HL-60 (cell line): ENCODE results near the gene MPHOSPH8.

Experiments
- DNase-seq, 2 experiments: peaks; one replicate each; pipeline ENCODE4 v3.0.0-alpha.2; 2010 to 2020; ENCODE audit warnings: low read depth in 1 of 2, low spot score in 1 of 2
- H3K27ac ChIP-seq: fragments of 250-450 bp; sonication (Bioruptor Pico); replicated peaks from 2 replicates; pipeline ENCODE4 v1.5.1; 2020; ENCODE audit warnings: mild to moderate bottlenecking, moderate library complexity
- H3K27me3 ChIP-seq: fragments of 250-450 bp; sonication (Bioruptor Pico); 2 replicates; pipeline ENCODE4 v1.5.1; 2021; ENCODE audit warnings: mild to moderate bottlenecking, moderate library complexity; ENCODE audit not compliant: insufficient read depth, poor library complexity, severe bottlenecking
- H3K4me3 ChIP-seq: replicated peaks from 2 replicates; pipeline ENCODE4 v1.5.1; 2011; ENCODE audit warnings: mild to moderate bottlenecking, control low read depth, low read length; ENCODE audit not compliant: insufficient read depth
- CTCF ChIP-seq: IDR thresholded peaks from one replicate; pipeline ENCODE4 v1.5.1; 2011; ENCODE audit warnings: low read length, control low read depth, inconsistent platforms; ENCODE audit not compliant: insufficient read depth
- GABPA ChIP-seq: IDR thresholded peaks from 2 replicates; pipeline ENCODE4 v1.6.1; 2012; ENCODE audit warnings: low read depth
- POLR2AphosphoS5 ChIP-seq: IDR thresholded peaks from 2 replicates; pipeline ENCODE4 v1.6.1; 2012; ENCODE audit warnings: low read depth
- REST ChIP-seq: IDR thresholded peaks from 2 replicates; pipeline ENCODE4 v1.6.1; 2012; ENCODE audit warnings: low read depth; ENCODE audit not compliant: insufficient replicate concordance
- SPI1 ChIP-seq: IDR thresholded peaks from 2 replicates; pipeline ENCODE4 v1.6.1; 2012; ENCODE audit warnings: low read depth, mild to moderate bottlenecking, borderline replicate concordance

The MPHOSPH8 gene

GRCh38 chr13:19592657-19593180, 40.7 kb upstream of the MPHOSPH8 start:
- Histone ChIP-seq H3K4me3 (no peak overlapping the region), H3K27me3 (no peaks in the 10 kb centered on the region), H3K27ac (no peak overlapping the region)
- TF ChIP-seq GABPA: no peak
- DNase-seq: no peak

DNA sequence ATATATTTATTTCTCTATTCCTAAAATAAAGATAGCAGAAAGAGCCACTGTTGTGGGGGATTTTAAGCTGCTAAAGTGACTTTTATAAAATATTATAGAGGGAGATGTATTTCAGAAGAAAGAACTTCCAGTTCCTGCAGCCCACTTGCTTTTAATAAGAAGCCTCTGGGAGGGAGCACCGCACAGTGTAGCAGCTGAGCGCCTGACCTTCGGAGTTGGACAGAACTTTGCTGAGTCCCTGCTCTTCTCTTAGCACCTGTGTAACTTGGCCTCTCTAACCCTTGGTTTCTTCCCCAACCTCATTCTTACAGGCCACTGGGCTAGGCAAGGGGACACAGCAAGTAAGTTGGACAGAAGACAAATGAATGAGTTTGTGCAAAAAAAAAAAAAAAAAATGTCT, 37.4 kb upstream of the MPHOSPH8 start:
- TF ChIP-seq CTCF (no peak), POLR2AphosphoS5 (no peak), GABPA (no peak), SPI1 (no peak), REST (no peak)
- Histone ChIP-seq H3K4me3 (no peak overlapping the region), H3K27ac (no peak overlapping the region), H3K27me3 (no peaks in the 10 kb centered on the region)
- no peak for DNase-seq

DNA sequence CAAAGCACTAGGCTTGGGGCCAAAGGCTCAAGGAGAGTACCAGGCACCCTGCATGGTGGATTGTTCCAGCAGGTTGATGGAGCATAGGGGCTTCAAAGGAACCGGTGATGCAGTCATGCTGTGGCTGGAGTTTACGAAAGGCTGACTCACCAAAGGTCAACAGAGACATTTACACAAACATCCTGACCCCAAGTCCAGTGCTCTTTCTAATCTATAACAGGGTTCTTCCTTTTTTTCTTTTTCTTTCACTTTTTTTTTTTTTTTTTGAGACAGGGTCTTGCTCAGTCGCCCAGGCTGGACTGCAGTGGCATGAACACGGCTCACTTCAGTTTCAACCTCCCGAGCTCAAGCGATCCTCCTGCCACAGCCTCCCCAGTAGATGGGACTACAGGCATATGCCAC, 36.5 kb upstream of the MPHOSPH8 start:
- no peak overlapping the region for H3K27ac ChIP-seq

More for the DNA sequence above, 36.5 kb upstream of the MPHOSPH8 start:
- no peak for DNase-seq
- Histone ChIP-seq H3K27me3 (no peaks in the 10 kb centered on the region), H3K4me3 (no peak overlapping the region)
- no peak for TF ChIP-seq POLR2AphosphoS5
- TF ChIP-seq REST: no peak
- TF ChIP-seq GABPA: no peak
- no peak for TF ChIP-seq SPI1
- TF ChIP-seq CTCF: no peak
